Hematopoietic multipotent progenitor cell treated with erythropoietin and hydrocortisone succinate and interleukin-3 and kit ligand, for 8 days (in vitro differentiated cells): ENCODE results near the gene AKR1C8.
"Not testable (repeated sequence)": the region's sequence is repeated elsewhere in the genome, so short reads cannot be mapped to it uniquely, and the experiment has no call there.

Experiments used
- DNase-seq: peaks from one replicate; pipeline ENCODE4 v3.0.0-alpha.2; 2015

The AKR1C8 gene

DNA sequence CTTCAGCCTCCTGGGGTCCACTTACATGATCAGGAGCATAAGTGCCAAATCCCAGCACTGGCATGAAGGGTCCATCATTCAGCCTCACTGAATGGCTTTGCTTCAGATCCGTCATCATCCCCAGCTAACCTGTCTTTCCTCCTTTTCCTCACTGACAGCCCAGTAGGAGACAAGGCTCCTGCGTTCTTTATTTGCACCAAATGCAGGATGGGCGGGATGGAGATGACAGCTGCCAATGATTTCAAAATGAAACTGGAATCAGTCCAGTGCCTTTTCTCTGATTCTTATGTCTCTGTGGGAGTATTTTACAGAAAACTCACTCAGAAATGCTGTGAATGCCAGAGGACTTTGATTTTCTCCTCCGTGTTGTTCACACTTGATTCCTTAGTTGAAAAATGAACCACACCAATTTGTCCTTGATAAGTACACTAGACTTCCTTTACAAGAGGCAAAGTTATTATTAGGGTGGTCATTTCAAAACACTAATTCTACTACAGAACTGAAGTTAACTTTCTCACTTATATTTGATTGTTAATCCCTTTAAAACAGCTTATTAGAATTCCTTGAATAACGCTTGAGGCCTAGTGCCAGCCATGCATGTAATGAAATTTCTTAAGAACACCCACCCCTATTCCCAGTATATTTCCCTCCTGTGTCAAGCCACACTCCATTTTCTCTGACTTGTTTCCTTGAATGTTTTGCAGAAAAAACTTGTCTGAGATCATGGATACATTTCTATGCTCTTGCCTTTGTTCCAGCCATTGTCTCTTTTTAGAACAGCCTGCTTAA is at the start of gene AKR1C8:
Gene AKR1C8 (minus strand): TSS at position 164 of the 789 bp plus-strand sequence. CDS start 46 bp downstream, at position 118.
- DNase-seq: no peak

- DNase-seq: peak; percentile 27
Measured at GRCh38 chr10:5234106-5234860, 49.3 kb upstream of the AKR1C8 start.

DNA sequence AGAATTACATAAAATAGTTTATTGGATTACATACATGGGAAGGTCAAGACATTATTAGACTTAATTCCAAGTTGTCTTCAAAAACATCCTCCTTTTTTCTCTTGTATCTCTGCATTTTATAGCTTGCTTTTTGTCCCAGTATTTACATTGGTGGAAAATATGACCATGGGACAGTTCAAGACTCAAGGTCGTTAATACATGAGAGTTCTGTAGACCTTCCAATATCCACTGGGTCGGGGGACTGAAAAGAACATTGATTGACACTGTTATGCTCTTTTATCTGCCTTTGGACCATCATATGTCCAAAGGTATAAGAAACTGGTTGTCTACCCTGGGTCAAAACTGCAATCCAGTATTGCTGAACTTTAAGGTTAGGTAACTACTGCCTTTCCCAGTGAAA is 48.4 kb upstream of the AKR1C8 start:
- no peak for DNase-seq

GRCh38 chr10:5229019-5229418 is 44.1 kb upstream of the AKR1C8 start:
- no peak for DNase-seq

DNA sequence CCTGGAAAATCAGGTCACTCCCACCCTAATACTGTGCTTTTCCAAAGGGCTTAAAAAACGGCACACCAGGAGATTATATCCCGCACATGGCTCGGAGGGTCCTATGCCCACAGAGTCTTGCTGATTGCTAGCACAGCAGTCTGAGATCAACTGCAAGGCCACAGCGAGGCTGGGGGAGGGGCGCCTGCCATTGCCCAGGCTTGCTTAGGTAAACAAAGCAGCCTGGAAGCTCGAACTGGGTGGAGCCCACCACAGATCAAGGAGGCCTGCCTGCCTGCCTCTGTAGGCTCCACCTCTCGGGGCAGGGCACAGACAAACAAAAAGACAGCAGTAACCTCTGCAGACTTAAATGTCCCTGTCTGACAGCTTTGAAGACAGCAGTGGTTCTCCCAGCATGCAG is 38.0 kb upstream of the AKR1C8 start:
- DNase-seq: not testable (repeated sequence)

- no peak for DNase-seq
Measured at GRCh38 chr10:5219262-5219661, 34.3 kb upstream of the AKR1C8 start.

- no peak for DNase-seq
Measured at GRCh38 chr10:5216801-5217200, 31.9 kb upstream of the AKR1C8 start.

GRCh38 chr10:5211696-5212536 is 27.0 kb upstream of the AKR1C8 start:
- no peak for DNase-seq

- DNase-seq: peak; percentile 9
Measured at GRCh38 chr10:5210261-5210660, 25.3 kb upstream of the AKR1C8 start.

DNA sequence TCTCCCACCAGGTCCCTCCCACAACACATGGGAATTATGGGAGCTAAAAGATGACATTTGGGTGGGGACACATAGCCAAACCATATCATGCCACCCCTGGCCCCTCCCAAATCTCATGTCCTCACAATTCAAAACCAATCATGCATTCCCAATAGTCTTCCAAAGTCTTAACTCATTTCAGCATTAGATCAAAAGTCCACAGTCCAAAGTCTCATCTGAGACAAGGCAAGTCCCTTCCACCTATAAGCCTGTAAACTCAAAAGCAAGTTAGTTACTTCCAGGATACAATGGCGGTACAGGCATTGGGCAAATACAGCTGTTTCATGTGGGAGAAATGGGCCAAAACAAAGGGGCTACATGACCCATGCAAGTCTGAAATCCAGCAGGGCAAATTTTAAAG is 24.8 kb upstream of the AKR1C8 start:
- not testable (repeated sequence) for DNase-seq

GRCh38 chr10:5206799-5207198 is 21.8 kb upstream of the AKR1C8 start:
- DNase-seq: no peak

- DNase-seq: no peak
Measured at GRCh38 chr10:5199398-5199797, 14.4 kb upstream of the AKR1C8 start.

DNA sequence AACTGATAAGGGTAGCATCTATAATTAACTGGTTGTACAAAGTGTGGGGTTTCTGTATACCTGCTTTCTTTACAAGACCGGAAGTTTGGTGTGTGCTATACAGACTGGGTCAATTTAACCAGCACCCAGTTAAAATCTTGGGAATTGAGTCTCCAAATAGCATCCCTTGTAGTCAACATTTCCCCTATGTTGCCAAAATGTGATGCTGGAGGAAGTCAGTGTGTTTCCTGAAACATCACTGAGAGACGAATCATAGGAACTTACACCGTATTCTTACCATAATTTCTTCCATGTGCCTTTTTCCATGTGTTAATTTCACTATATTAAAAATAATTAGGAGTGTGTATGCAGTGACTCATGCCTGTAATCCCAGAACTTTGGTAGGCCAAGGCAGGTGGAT is 13.4 kb upstream of the AKR1C8 start:
- no peak for DNase-seq

DNA sequence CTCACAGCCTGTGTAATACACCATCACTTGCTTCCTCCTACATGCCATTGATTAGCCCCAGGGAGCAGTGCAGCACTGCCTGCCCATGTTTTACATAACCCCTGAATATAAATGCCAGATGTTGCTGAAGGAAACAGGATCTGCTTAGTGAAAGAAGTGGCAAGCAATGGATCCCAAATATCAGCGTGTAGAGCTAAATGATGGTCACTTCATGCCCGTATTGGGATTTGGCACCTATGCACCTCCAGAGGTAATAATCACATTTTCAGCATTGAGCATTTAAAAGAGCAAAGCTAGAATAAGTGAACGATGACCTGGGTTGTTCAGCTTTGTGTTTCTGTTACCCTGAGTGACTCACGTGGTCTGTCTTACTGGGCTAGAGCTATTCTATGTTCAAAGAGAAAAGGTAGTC is 11.8 kb upstream of the AKR1C8 start, which contains the start of gene AKR1C4:
Gene AKR1C4 (plus strand): TSS at position 136 of the 412 bp plus-strand sequence. CDS start 31 bp downstream, at position 167.
- DNase-seq: no peak

GRCh38 chr10:5195727-5196374 is 10.9 kb upstream of the AKR1C8 start:
- no peak for DNase-seq

GRCh38 chr10:5194431-5194830 is 9.5 kb upstream of the AKR1C8 start:
- DNase-seq: no peak

DNA sequence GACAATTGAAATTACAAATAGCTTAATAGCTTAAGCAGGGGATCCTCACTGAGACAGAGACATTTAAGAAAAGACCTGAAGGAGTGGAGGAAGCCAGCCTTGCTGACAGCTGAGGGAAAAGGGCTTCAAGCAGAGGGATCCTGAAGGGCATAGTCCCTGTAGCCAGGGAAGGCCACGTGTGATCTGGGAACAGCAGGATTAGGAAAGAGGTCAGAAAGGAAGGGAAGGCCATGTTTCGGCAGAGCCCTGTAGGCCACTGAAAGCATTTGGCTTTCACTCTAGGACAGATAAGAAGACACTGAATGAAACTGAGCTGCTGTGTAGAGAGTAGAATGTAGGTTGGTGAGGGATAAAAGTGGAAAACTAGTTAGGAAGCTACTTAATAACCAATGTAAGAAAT is 3.4 kb upstream of the AKR1C8 start:
- DNase-seq: no peak

DNA sequence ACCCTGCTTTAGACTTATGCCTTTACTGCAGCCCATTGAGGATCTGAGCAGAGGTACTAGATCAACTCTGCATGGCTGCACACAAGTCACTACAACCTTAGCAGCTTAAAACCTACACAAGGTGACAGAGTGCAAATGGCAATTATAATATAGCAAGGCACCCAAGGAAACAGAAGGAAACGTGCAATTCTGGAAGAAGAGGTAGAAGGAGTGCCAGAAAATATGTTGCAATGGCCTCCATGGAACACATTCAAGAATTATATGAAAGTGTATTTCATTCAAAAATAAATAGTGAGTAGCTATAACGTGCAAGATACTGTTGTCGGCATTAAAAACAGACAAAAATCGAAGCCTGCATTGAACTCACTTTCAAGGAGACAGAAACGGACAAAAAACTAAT is 2.9 kb upstream of the AKR1C8 start:
- no peak for DNase-seq

GRCh38 chr10:5183923-5184322 is 1.0 kb downstream of the AKR1C8 start:
- no peak for DNase-seq

GRCh38 chr10:5180503-5180902 is 4.4 kb downstream of the AKR1C8 start:
- not testable (repeated sequence) for DNase-seq

DNA sequence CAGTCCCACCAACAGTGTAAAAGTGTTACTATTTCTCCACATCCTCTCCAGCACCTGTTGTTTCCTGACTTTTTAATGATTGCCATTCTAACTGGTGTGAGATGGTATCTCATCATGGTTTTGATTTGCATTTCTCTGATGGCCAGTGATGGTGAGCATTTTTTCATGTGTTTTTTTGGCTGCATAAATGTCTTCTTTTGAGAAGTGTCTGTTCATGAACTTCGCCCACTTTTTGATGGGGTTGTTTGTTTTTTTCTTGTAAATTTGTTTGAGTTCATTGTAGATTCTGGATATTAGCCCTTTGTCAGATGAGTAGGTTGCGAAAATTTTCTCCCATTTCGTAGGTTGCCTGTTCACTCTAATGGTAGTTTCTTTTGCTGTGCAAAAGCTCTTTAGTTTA is 9.4 kb downstream of the AKR1C8 start:
- DNase-seq: not testable (repeated sequence)

DNA sequence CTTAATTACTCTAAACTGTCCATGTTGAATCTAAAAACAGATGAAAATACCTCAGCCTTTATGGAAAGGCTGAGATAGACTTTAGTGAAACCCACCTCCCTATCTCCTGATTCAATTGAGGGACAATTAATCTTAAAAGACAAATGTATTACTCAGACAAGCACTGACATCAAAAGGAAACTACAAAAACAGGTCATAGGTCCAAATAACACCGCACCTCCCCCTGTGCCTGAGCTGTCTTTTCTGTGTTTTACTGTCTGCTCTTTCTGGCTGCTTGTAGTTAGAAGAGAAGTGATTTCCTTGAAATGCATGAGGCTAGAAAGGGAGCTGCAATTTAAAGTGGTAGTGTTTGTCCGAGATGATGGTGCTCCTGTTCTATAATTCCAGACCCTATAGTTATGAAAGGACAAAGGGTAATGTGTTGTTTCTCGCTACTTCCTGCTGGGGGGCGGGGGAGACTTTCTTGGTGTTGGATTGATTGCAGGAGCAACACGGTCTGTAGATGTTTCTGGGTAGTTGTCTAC is 16.0 kb downstream of the AKR1C8 start:
- DNase-seq: no peak
